Measurements from ENCODE around the gene GCNT1. TPM values are rescaled to one million over a fixed set of nuclear protein-coding genes. Genes with fewer than 3 reads are reported as not detected.

The GCNT1 gene
- total and polyA plus RNA-seq, 2 of the 13 experiments (the other 11 are each of a cell fraction or from before 2014, with no cell fraction given): 0.55 to 1.7 TPM

GRCh38 chr9:76456202-76456926, 2.6 kb upstream of the GCNT1 start (continued):
- TF ChIP-seq KDM6A (CRISPR knock-in tag; IDR thresholded peaks at IDR 0.05; ENCODE audit: low read depth): 0 out of 2 replicates have a peak, but pooled peaks have one; percentile 22
- TF ChIP-seq EP300 (IDR thresholded peaks at IDR 0.05; ENCODE audit: low read depth in 2 of 2, low read length in 2 of 2): peak in 1 of 2 experiments; percentile 71; a peak in 2 of 4 replicates
- peak; percentile 36; the same call in 1 of the 2 replicates for TF ChIP-seq EP300 (CRISPR knock-in tag; IDR thresholded peaks at IDR 0.05; ENCODE audit: borderline replicate concordance)
- TF ChIP-seq SOX13 (IDR thresholded peaks at IDR 0.05): peak; percentile 54; the same call in 1 of the 2 replicates
- TF ChIP-seq SOX13 (CRISPR knock-in tag; conservative IDR thresholded peaks at IDR 0.05 in 1 of 2, IDR thresholded peaks at IDR 0.05 in 1 of 2): peak in 1 of 2 experiments; percentile 80; a peak in 2 of 4 replicates
- TF ChIP-seq PAXIP1 (CRISPR knock-in tag; conservative IDR thresholded peaks at IDR 0.05): peak; percentile 80
- no peak for TF ChIP-seq RAD51 (IDR thresholded peaks at IDR 0.05; ENCODE audit: borderline replicate concordance)
- TF ChIP-seq, protein P1, sequence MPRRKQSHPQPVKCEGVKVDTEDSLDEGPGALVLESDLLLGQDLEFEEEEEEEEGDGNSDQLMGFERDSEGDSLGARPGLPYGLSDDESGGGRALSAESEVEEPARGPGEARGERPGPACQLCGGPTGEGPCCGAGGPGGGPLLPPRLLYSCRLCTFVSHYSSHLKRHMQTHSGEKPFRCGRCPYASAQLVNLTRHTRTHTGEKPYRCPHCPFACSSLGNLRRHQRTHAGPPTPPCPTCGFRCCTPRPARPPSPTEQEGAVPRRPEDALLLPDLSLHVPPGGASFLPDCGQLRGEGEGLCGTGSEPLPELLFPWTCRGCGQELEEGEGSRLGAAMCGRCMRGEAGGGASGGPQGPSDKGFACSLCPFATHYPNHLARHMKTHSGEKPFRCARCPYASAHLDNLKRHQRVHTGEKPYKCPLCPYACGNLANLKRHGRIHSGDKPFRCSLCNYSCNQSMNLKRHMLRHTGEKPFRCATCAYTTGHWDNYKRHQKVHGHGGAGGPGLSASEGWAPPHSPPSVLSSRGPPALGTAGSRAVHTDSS (CRISPR knock-in tag; conservative IDR thresholded peaks at IDR 0.05): no peak
- no peak for TF ChIP-seq ZFP37 (CRISPR knock-in tag; IDR thresholded peaks at IDR 0.05; ENCODE audit: borderline replicate concordance)
- no peak for TF ChIP-seq BCLAF1 (IDR thresholded peaks at IDR 0.05)
- TF ChIP-seq SP140L (CRISPR knock-in tag; IDR thresholded peaks at IDR 0.05; ENCODE audit: borderline replicate concordance): peak; percentile 28; the same call in 1 of the 2 replicates
- TF ChIP-seq MXI1 (IDR thresholded peaks at IDR 0.05; ENCODE audit: borderline replicate concordance, low read depth, low read length): peak; percentile 12; the same call in 1 of the 3 replicates
- TF ChIP-seq, protein P2, sequence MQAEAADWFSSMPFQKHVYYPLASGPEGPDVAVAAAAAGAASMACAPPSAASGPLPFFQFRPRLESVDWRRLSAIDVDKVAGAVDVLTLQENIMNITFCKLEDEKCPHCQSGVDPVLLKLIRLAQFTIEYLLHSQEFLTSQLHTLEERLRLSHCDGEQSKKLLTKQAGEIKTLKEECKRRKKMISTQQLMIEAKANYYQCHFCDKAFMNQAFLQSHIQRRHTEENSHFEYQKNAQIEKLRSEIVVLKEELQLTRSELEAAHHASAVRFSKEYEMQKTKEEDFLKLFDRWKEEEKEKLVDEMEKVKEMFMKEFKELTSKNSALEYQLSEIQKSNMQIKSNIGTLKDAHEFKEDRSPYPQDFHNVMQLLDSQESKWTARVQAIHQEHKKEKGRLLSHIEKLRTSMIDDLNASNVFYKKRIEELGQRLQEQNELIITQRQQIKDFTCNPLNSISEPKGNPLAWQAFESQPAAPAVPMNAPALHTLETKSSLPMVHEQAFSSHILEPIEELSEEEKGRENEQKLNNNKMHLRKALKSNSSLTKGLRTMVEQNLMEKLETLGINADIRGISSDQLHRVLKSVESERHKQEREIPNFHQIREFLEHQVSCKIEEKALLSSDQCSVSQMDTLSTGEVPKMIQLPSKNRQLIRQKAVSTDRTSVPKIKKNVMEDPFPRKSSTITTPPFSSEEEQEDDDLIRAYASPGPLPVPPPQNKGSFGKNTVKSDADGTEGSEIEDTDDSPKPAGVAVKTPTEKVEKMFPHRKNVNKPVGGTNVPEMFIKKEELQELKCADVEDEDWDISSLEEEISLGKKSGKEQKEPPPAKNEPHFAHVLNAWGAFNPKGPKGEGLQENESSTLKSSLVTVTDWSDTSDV (CRISPR knock-in tag; IDR thresholded peaks at IDR 0.05): no peak
- TF ChIP-seq KLF11 (CRISPR knock-in tag; IDR thresholded peaks at IDR 0.05): 0 out of 2 replicates have a peak, but pooled peaks have one; percentile 21
- TF ChIP-seq SP4 (CRISPR knock-in tag; IDR thresholded peaks at IDR 0.05): 0 out of 2 replicates have a peak, but pooled peaks have one; percentile 48
- TF ChIP-seq ZNF24 (IDR thresholded peaks at IDR 0.05): no peak
- TF ChIP-seq ELF3 (CRISPR knock-in tag; IDR thresholded peaks at IDR 0.05): peak; percentile 72; the same call in 1 of the 2 replicates
